Testis (tissue), 3 donors: ENCODE measurements around the gene BBS1. TPM values are rescaled to one million over a fixed set of nuclear protein-coding genes. Genes with fewer than 3 reads are reported as not detected.

ENCODE experiments used
- DNase-seq: peaks from one replicate; pipeline ENCODE4 v3.0.0-alpha.2; 2019
- H3K27ac ChIP-seq, 2 donors: fragments of 200-600 bp; sonication (generic); one replicate each; pipeline ENCODE4 v1.5.1; 2019
- H3K27me3 ChIP-seq: fragments of 200-600 bp; sonication (generic); one replicate; pipeline ENCODE4 v1.5.1; 2019
- H3K36me3 ChIP-seq: fragments of 200-600 bp; sonication (generic); one replicate; pipeline ENCODE4 v1.5.1; 2017; ENCODE audit warnings: low read depth; ENCODE audit errors: missing control alignments
- H3K4me1 ChIP-seq: fragments of 200-600 bp; sonication (generic); one replicate; pipeline ENCODE4 v1.5.1; 2019
- H3K4me3 ChIP-seq, 2 donors: fragments of 200-600 bp; sonication (generic); one replicate each; pipeline ENCODE4 v1.5.1; 2017 to 2019
- H3K9me3 ChIP-seq: fragments of 200-600 bp; sonication (generic); one replicate; pipeline ENCODE4 v1.5.1; 2017
- CTCF ChIP-seq, 3 experiments: fragments of 450-650 bp in 2 of 3; fragments of 200-600 bp in 1 of 3; sonication (generic) in 1 of 3; IDR thresholded peaks; one replicate each; pipeline ENCODE4 v1.5.1; 2016 to 2019; ENCODE audit warnings: antibody characterized with exemption in 3 of 3, mild to moderate bottlenecking in 2 of 3, moderate library complexity in 1 of 3
- POLR2A ChIP-seq: fragments of 450-650 bp; IDR thresholded peaks from one replicate; pipeline ENCODE4 v1.6.1; 2017; ENCODE audit warnings: antibody characterized with exemption, mild to moderate bottlenecking, moderate library complexity
- WGBS, 2 donors: methylation state at CpG; one replicate each; pipeline ENCODE4 v1.1.5; 2018; 5-methylcytosine and 5-hydroxymethylcytosine counted together
- intact Hi-C: fragments of 100-400 bp; cut with DNase I; formaldehyde crosslinking; loops from one replicate; pipeline ENCODE4 v1.15.1; 2023; ENCODE audit warnings: low total_unique reads
- polyA plus RNA-seq: library from polyadenylated mRNA; stranded (reverse); fragments of 350-450 nt; fragmentation: Illumina TruSeq; extraction: RNeasy Lipid Tissue Mini Kit (QIAGEN cat#74804); gene quantifications from one replicate; pipeline ENCODE4 v1.2.3, GENCODE V29; 2014; ENCODE audit warnings: low read depth, low replicate concordance; ENCODE audit not compliant: insufficient read depth
- total RNA-seq, 2 donors: library from RNA; depleted of rRNA; stranded (reverse); fragments of >200 nt; gene quantifications; one replicate each; pipeline ENCODE4 v1.2.3, GENCODE V29; 2016

The BBS1 gene
- total and polyA plus RNA-seq, 3 donors from 2014 or later, result 42.9 to 89.3 (median 86.1) TPM

- 75 to 82% methylated on average over 17 to 19 of the region's 20 CpGs for WGBS, 2 donors
Observed at GRCh38 chr11:66491315-66491935, 19.0 kb upstream of the BBS1 start.

GRCh38 chr11:66492161-66492865 lies 18.1 kb upstream of the BBS1 start:
- WGBS, 2 donors, result 94 to 100% methylated on average over 4 to 10 of the region's 10 CpGs
- Histone ChIP-seq H3K4me3 (no peak overlapping the region), H3K36me3 (no peaks in the 10 kb centered on the region), H3K4me1 (no peaks in the 10 kb centered on the region), H3K27me3 (no peaks in the 10 kb centered on the region), H3K27ac (no peak overlapping the region), H3K9me3 (no peaks in the 10 kb centered on the region)
- DNase-seq, result no peak
- intact Hi-C loops, result no loop called here
- no peak for TF ChIP-seq POLR2A
- no peak for TF ChIP-seq CTCF (IDR thresholded peaks at IDR 0.05)

More at GRCh38 chr11:66491315-66491935, 19.0 kb upstream of the BBS1 start:
- Histone ChIP-seq H3K36me3 (no peaks in the 10 kb centered on the region), H3K9me3 (no peaks in the 10 kb centered on the region), H3K27ac (no peak overlapping the region), H3K4me1 (no peaks in the 10 kb centered on the region), H3K27me3 (no peaks in the 10 kb centered on the region), H3K4me3 (no peak overlapping the region)
- no peak for TF ChIP-seq POLR2A
- peak in 2 of 3 experiments; percentile 21 to 38 for TF ChIP-seq CTCF (IDR thresholded peaks at IDR 0.05)
- intact Hi-C loops, result no loop called here
- DNase-seq, result no peak

- no peak overlapping the region for H3K4me3 ChIP-seq
- H3K9me3 ChIP-seq, result no peaks in the 10 kb centered on the region
- H3K27me3 ChIP-seq, result no peaks in the 10 kb centered on the region
- no peaks in the 10 kb centered on the region for H3K4me1 ChIP-seq
- H3K36me3 ChIP-seq, result no peaks in the 10 kb centered on the region
- intact Hi-C loops, result no loop called here
- WGBS, 2 donors, result 94 to 97% methylated on average over 7 of the region's 10 CpGs
- no peak for TF ChIP-seq POLR2A
- no peak for TF ChIP-seq CTCF (IDR thresholded peaks at IDR 0.05)
- no peak overlapping the region for H3K27ac ChIP-seq
- DNase-seq, result no peak
Observed at GRCh38 chr11:66493130-66493529, 17.3 kb upstream of the BBS1 start.

GRCh38 chr11:66494458-66494857 lies 16.0 kb upstream of the BBS1 start:
- no peaks in the 10 kb centered on the region for H3K27me3 ChIP-seq
- DNase-seq, result no peak
- intact Hi-C loops, result no loop called here
- H3K4me1 ChIP-seq, result no peaks in the 10 kb centered on the region
- no peak overlapping the region for H3K4me3 ChIP-seq
- 87 to 89% methylated on average over 7 of the region's 7 CpGs for WGBS, 2 donors
- TF ChIP-seq POLR2A (no peak), CTCF (IDR thresholded peaks at IDR 0.05) (no peak)
- H3K27ac ChIP-seq, result no peak overlapping the region
- no peaks in the 10 kb centered on the region for H3K9me3 ChIP-seq
- no peaks in the 10 kb centered on the region for H3K36me3 ChIP-seq
